GM12875 (cell line): ENCODE data around the gene SUV39H1.
"Not testable (repeated sequence)": the region's sequence is repeated elsewhere in the genome, so short reads cannot be mapped to it uniquely, and the experiment has no call there.

Experiments used
- H3K4me3 ChIP-seq: one replicate; pipeline ENCODE4 v1.5.1; 2011; ENCODE audit warnings: low read depth, low read length, control low read depth
- CTCF ChIP-seq: IDR thresholded peaks from 2 replicates; pipeline ENCODE4 v1.5.1; 2011; ENCODE audit warnings: low read depth, mild to moderate bottlenecking, control low read depth, inconsistent platforms, low read length, moderate library complexity, borderline replicate concordance; ENCODE audit not compliant: insufficient read depth

The SUV39H1 gene

DNA sequence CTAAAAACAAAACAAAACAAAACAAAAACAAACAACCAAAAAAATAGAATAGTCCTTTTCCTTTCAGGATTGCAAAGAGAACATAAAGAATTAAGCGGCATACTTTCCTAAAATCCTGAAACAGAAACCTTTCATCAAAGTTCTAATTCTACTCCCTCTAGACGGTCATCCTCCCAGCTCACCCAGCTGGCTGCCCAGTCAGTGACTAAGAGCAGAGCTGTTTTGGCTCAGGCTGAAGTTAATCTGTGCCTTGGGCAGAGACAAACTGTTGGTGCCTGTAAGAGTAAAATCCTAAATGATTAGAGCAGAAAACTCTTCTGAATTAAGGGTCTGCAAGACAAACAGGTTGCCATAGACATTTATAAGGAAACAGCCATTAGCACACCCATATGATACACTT is 30.5 kb upstream of the SUV39H1 start:
- no peak overlapping the region for H3K4me3 ChIP-seq
- no peak for TF ChIP-seq CTCF

DNA sequence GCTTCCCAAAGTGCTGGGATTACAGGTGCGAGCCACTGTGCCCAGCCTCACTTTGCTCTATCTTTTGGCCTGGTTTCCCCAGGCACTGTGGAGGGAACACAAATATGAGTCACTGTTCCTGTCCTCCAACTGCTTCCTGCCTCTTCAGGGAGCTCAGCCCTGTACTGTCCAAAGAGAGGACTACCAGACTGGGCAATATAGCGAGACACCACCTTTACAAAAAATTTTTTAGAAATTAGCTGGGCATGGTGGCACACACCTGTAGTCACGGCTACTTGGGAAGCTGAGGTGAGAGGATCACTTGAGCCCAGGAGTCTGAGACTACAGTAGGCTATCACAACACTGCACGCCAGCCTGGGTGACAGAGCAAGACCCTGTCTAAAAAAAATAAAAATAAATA is 29.9 kb upstream of the SUV39H1 start:
- TF ChIP-seq CTCF = no peak
- no peak overlapping the region for H3K4me3 ChIP-seq

- no peak for TF ChIP-seq CTCF
- H3K4me3 ChIP-seq = no peak overlapping the region
These were observed 29.0 kb upstream of the SUV39H1 start for GRCh38 chrX:48667509-48667908.

DNA sequence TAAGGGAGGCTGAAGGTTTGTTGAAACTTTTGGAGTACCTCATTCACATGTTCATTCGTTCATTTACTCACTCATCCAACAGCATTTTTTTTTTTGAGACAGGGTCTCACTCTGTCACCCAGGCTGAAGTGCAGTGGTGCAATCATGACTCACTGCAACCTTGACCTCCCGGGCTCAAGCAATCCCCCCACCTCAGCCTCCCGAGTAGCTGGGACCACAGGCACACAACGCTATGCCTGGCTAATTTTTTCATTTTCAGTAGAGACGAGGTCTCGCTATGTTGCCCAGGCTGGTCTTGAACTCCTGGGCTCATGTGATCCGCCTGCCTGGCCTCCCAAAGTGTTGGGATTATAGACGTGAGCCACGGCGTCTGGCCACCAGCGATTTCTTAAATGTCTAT is 28.3 kb upstream of the SUV39H1 start:
- H3K4me3 ChIP-seq = not testable (repeated sequence)

DNA sequence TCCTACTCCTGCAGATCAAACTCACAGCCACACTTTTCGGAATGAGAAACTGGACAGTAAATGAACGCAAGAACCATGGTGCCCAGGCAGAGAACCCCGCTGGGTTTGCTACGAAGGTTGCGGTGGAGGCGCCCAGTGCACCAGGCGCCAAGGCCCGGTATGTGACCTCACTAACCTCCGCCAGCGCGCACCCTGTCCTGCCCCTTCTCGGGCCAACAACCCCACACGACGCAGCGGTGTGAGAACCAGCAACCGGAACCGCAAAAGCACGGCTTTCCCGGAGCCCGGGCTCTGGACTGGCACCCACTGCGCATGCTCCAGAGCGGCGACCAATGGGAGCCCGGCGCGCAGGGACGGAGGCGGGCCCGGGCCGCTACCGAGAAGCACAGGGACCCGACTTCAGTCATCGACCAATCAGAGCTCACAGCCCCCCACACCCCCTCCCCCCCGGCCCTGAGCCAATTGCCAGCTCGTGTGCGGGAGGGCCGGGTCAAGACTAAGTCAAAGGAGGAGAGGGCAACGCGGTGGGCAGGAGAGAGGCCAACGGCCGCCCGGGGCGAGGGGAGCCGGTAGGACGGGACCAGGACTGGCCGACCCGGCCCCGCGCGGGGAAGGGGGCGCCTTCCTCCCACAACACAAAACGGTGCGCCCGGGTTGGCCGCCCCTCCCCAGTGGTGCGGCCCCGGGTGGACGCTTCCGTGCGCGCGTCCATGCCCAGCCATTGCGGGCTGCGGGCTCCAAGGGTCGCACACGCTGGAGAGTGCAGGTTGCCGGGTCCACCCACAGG is 20.2 kb upstream of the SUV39H1 start:
- peak overlapping the region; percentile 83 for H3K4me3 ChIP-seq
- no peak for TF ChIP-seq CTCF

GRCh38 chrX:48676893-48677270 is 19.7 kb upstream of the SUV39H1 start:
- peak overlapping the region; percentile 83 for H3K4me3 ChIP-seq
- no peak for TF ChIP-seq CTCF

DNA sequence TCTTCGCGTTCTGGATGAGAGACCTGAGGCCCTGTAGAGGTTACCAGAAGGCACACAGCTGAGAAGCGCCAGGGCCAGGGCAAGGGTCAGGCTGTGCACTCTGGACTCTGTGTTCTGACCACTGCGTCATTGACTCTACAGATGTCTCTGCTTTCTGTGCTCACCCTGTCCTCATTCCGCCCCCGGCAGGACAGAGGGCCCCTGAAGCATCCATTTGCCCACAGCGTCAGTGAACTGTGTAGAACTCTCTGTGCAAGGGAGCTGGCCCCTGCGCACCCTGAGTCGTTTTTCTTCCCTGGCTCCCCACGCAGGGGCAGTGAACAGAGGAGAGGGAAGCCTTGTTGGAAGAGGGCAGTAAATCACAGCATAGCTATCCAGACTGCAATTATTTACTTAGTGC is 19.0 kb upstream of the SUV39H1 start:
- no peak overlapping the region for H3K4me3 ChIP-seq
- no peak for TF ChIP-seq CTCF

- H3K4me3 ChIP-seq = not testable (repeated sequence)
These were observed 16.1 kb upstream of the SUV39H1 start for GRCh38 chrX:48680467-48680866.

DNA sequence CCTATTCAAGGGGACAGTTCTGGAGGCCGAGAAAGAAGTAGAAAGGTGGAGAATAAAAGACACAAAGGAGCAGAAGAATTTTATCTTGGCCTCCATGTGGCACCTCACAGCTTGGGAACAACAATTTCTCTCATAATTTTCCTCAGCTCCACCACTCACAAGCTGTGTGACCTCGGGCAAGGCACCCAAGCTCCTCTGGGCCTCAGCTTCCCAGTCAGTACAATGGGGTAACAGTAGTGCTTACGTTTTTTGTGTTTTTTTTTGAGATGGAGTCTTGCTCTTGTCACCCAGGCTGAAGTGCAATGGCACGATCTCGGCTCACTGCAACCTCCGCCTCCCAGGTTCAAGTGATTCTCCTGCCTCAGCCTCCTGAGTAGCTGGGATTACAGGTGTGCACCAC is 15.6 kb upstream of the SUV39H1 start:
- H3K4me3 ChIP-seq = not testable (repeated sequence)
